NCI-H1694 (cell line): ENCODE results near the gene RABAC1.
A peak's percentile ranks its signal among the peaks of the same experiment; 100 is the strongest.
"Not testable (repeated sequence)": the region's sequence is repeated elsewhere in the genome, so short reads cannot be mapped to it uniquely, and the experiment has no call there.

Experiments
- DNase-seq: peaks from one replicate; lab custom pipeline; 2025; lab: John Stamatoyannopoulos, UW

RABAC1 gene

GRCh38 chr19:41959056-41960053, at the start of gene RABAC1:
RABAC1 (minus strand) TSS chr19:41959321; CDS start chr19:41959292, 29 bp downstream.
- peak; percentile 93 for DNase-seq

- no peak for DNase-seq
Observed at GRCh38 chr19:42006569-42006968, 47.4 kb upstream of the RABAC1 start.

GRCh38 chr19:42005504-42005903, 46.4 kb upstream of the RABAC1 start:
- DNase-seq, result no peak

- DNase-seq, result no peak
Observed at GRCh38 chr19:42003506-42004294, 44.6 kb upstream of the RABAC1 start.

- no peak for DNase-seq
Observed at GRCh38 chr19:41999878-42000208, 40.7 kb upstream of the RABAC1 start.

- DNase-seq, result no peak
Observed at GRCh38 chr19:41999071-41999877, 40.2 kb upstream of the RABAC1 start.

- peak; percentile 20 for DNase-seq
Observed at GRCh38 chr19:41998246-41999020, 39.3 kb upstream of the RABAC1 start.

GRCh38 chr19:41997851-41998229, 38.7 kb upstream of the RABAC1 start:
- peak; percentile 93 for DNase-seq

- peak; percentile 93 for DNase-seq
Observed at GRCh38 chr19:41997121-41997850, 38.2 kb upstream of the RABAC1 start.

- peak; percentile 83 for DNase-seq
Observed at GRCh38 chr19:41995959-41996797, 37.1 kb upstream of the RABAC1 start.

GRCh38 chr19:41994994-41995958, 36.2 kb upstream of the RABAC1 start:
- DNase-seq, result no peak

- peak; percentile 15 for DNase-seq
Observed at GRCh38 chr19:41994521-41994971, 35.4 kb upstream of the RABAC1 start.

GRCh38 chr19:41993612-41994483, 34.7 kb upstream of the RABAC1 start, which contains the start of gene ATP1A3:
ATP1A3 (minus strand) TSS chr19:41994230; CDS start chr19:41994076, 154 bp downstream.
- peak; percentile 42 for DNase-seq

- DNase-seq, result not testable (repeated sequence)
Observed at GRCh38 chr19:41991925-41992569, 32.9 kb upstream of the RABAC1 start.

- DNase-seq, result no peak
Observed at GRCh38 chr19:41991025-41991424, 31.9 kb upstream of the RABAC1 start.

- no peak for DNase-seq
Observed at GRCh38 chr19:41990615-41991014, 31.5 kb upstream of the RABAC1 start.

GRCh38 chr19:41990028-41990427, 30.9 kb upstream of the RABAC1 start:
- DNase-seq, result no peak
